ENCODE measurements around the gene RNF10. TPM values are rescaled to one million over a fixed set of nuclear protein-coding genes. Genes with fewer than 3 reads are reported as not detected.

The RNF10 gene
- total RNA-seq, 8 experiments from 2014 or later = 69.1 to 207 (median 90.5) TPM

DNA sequence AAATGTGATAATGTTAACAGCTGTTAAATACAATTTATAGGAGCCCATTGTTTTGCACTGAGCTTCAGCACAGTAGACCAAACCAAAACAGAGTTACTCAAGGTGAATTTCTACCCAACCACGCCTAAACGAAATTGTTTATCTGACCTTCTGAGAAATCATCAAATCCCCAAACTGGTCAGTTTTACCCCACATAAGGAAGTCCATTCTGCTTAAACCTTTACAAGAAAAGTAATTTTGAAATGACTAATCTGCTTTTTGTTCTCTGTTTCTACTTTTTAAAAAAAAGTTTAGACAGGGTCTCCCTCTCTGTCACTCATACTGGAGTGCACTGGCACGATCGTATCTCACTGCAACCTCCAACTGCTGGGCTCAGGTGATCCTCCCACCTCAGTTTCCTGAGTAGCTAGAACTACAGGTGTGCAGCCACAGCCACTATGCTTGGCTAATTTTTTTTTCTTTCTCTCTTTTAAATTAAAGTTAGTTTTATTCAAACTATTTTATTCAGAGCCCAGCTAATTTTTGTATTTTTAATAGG lies 1.4 kb upstream of the RNF10 start:
- peaks cover 27 to 35% of the 10 kb centered on the region in 2 donors for H3K4me1 ChIP-seq (replicated peaks in 1 of 2)
- no peak for ATAC-seq (replicated peaks in 6 of 8)
- WGBS, 10 experiments = 73 to 100% (median 82%) methylated on average over 1 to 4 of the region's 4 CpGs; no CpG with 5 or more reads in 1 of the 10 experiments
- no peak overlapping the region for H3K4me3 ChIP-seq
- H3K27ac ChIP-seq = no peak overlapping the region
- in situ Hi-C loops (cut with MboI; ENCODE audit: low pct_unique_long_range_greater_than_20kb in 2 of 9, low sequenced_read_pairs in 9 of 9, unreplicated experiment in 9 of 9) = no loop called here

DNA sequence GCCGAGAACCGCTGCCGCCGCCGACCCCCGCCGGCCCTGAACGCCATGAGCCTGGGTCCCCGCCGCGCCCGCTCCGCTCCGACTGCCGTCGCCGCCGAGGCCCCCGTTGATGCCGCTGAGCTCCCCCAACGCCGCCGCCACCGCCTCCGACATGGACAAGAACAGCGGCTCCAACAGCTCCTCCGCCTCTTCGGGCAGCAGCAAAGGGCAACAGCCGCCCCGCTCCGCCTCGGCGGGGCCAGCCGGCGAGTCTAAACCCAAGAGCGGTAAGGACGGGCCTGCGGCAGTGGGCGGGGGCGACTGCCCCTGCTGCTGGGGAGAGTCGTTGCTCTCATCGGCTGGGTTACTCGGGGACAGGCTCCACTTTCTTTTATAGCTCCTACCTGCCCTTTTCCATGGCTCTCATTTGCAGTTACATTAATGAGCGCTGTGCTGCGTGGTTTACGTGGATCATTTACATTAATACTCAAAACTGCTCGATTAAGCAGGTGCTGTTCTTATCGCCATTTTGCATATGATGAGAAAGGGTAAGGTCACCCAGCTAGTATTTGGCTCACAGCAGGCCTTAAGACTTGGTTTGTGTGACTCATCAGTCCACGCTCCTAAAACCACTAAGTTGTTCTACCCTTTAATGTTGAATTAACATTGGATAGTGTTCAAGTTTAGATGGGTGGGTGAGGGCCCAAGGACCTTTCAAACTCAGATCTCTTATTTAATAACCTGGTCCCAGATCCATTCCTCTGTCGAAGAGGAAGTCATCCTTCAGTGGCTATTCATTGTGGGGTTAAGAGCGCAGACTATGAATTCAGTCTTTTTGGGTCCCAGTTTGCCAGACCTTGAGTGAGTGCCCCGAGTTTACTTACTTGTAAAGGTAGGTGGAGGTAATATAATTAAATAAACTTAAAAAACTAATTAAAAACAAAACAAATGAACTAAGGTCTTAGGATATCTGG lies 823 bp downstream of the RNF10 start:
- Histone ChIP-seq H3K4me3 (peak overlapping the region; percentile 64 to 97 (median 85)), H3K27ac (peak overlapping the region; percentile 83), H3K4me1 (replicated peaks in 1 of 2) (peaks cover 32 to 38% of the 10 kb centered on the region in 2 donors)
- 0 to 38% (median 8%) methylated on average over 2 to 12 of the region's 52 CpGs; no CpG with 5 or more reads in 1 of the 10 experiments for WGBS, 10 experiments
- in situ Hi-C loops (cut with MboI; ENCODE audit: low pct_unique_long_range_greater_than_20kb in 2 of 9, low sequenced_read_pairs in 9 of 9, unreplicated experiment in 9 of 9) = no loop called here
- ATAC-seq (replicated peaks in 6 of 8) = peak; percentile 55 to 75 (median 61)

DNA sequence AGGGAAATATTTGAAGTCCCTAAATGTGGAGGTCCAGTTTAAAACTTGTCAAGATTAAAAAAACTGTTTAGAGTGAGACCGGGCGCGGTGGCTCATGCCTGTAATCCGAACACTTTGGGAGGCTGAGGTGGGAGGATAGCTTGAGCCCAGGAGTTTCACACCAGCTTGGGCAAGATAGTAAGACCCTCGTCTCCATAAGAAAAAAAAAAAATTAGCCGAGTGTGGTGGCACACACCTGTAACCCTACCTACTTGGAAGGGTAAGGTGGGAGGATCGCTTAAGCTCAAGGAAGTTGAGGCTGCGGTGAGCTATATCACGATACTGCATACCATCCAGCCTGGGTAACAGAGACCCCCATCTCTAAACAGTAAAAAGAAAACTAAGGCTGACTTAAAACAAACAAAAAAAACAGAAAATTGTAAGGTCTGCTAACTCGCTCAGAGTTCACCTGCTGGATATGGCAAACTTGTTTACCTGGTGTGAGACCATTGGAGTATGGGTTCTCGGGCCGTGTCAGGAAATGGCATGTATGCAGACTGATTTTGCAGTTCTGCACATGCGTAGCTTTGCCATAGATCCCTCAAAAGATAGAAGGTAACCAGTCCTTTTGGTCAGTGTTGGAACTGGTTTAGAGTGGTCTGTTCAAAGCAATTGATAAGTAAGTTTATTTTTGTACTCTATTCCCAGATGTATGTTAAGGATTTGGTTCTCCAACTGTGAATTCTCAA lies 2.1 kb downstream of the RNF10 start:
- H3K4me1 ChIP-seq (replicated peaks in 1 of 2) = peaks cover 31 to 38% of the 10 kb centered on the region in 2 donors
- 53 to 100% (median 89%) methylated on average over 1 to 11 of the region's 13 CpGs; no CpG with 5 or more reads in 1 of the 10 experiments for WGBS, 10 experiments
- in situ Hi-C loops (cut with MboI; ENCODE audit: low pct_unique_long_range_greater_than_20kb in 2 of 9, low sequenced_read_pairs in 9 of 9, unreplicated experiment in 9 of 9) = no loop called here
- ATAC-seq (replicated peaks in 6 of 8) = no peak
- H3K4me3 ChIP-seq = peak overlapping the region; percentile 64 to 97 (median 85)
- H3K27ac ChIP-seq = no peak overlapping the region

DNA sequence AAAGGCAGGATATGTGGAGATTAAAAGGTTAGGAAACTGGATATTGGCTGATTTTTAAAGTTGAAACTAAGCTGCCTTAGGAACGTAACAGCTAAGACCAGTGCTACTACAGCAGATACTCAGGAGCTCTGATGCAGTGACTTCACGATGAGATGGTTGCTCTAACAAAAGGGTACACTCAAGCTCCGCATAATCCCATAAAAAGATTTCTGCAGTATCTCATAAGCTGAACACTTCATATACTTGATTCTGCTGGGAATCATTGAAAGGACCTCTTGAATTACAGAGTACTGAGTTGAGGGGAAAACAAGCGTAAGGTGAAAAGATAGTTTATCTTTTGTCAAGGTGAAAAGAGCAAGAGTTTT lies 3.7 kb downstream of the RNF10 start:
- Histone ChIP-seq H3K27ac (no peak overlapping the region), H3K4me1 (replicated peaks in 1 of 2) (peaks cover 31 to 38% of the 10 kb centered on the region in 2 donors), H3K4me3 (peak overlapping the region in 1 of 5 donors; percentile 7)
- no peak for ATAC-seq (replicated peaks in 6 of 8)
- in situ Hi-C loops (cut with MboI; ENCODE audit: low pct_unique_long_range_greater_than_20kb in 2 of 9, low sequenced_read_pairs in 9 of 9, unreplicated experiment in 9 of 9) = no loop called here
- WGBS, 10 experiments = 20 to 92% (median 53%) methylated on average over 1 to 4 of the region's 4 CpGs

DNA sequence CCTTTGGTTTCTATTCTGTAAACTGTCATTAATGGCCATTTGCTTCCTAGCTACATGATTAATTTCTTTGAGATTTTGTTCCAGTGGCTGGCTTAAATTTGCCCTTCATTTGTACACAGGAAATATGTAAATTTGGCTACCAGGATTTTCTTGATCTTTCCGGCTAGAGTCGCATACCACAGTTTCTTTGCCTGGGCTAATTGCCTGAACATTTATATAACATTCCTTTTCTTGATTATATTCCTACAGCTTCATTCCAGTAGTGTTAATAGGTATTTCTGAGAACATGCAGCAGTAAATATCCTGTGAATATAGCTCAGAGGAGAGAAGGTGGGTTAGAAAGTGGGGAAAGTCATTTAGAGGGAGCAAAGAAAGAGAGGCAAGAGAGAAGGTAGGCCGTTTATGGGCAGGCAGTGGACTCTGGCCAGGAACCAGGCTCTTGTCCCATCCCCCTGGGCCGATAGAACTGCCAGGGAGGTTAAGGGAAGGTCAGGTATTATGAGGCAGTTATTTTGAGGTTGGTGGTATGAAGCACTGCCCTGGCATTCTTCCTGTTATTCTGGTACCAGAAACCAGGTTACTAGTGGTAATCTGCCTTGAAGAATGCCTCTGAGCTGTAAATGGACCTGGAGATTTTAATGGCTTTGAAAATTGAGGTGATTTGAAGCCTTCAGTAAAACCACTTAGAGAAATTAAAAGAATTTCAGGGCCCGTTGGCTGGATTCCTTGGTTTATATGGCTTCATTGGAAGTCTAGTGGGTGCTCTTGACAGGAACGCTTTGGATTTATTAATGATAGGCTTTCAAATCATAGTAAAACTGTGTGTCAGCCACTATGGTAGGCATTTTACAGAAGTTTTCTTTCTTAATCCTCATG lies 4.4 kb downstream of the RNF10 start:
- peaks cover 31 to 38% of the 10 kb centered on the region in 2 donors for H3K4me1 ChIP-seq (replicated peaks in 1 of 2)
- H3K27ac ChIP-seq = peak overlapping the region in 1 of 2 donors; percentile 43
- H3K4me3 ChIP-seq = peak overlapping the region in 1 of 5 donors; percentile 1
- peak in 1 of 8 experiments; percentile 2 for ATAC-seq (replicated peaks in 6 of 8)
- 13 to 77% (median 58%) methylated on average over 2 to 6 of the region's 6 CpGs for WGBS, 10 experiments
- in situ Hi-C loops (cut with MboI; ENCODE audit: low pct_unique_long_range_greater_than_20kb in 2 of 9, low sequenced_read_pairs in 9 of 9, unreplicated experiment in 9 of 9) = no loop called here

DNA sequence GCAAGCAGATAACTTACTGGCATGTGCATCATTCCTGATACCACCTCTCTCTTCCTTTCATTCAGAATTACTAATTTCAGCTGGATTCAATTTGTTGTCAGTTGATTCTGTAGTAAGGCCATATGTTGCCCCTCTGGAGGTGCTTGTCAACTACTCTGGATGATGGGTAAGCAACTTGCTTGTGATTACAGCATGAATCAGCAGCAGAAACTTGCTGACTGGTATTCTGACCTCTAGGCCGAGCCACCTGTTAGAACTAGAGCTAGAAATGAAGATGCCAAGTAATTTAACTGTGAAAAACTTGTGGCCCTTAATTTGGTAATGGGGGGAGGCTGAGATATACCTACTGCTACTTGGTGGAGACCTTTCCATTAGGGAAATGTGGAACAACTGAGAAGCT lies 5.1 kb downstream of the RNF10 start:
- in situ Hi-C loops (cut with MboI; ENCODE audit: low pct_unique_long_range_greater_than_20kb in 2 of 9, low sequenced_read_pairs in 9 of 9, unreplicated experiment in 9 of 9) = no loop called here
- Histone ChIP-seq H3K4me1 (replicated peaks in 1 of 2) (peaks cover 31 to 38% of the 10 kb centered on the region in 2 donors), H3K27ac (no peak overlapping the region), H3K4me3 (no peak overlapping the region)
- 100% methylated on average over 1 of the region's 1 CpG; no CpG with 5 or more reads in 7 of the 10 experiments for whole genome bisulfite sequencing, 10 experiments
- no peak for ATAC-seq (replicated peaks in 6 of 8)

DNA sequence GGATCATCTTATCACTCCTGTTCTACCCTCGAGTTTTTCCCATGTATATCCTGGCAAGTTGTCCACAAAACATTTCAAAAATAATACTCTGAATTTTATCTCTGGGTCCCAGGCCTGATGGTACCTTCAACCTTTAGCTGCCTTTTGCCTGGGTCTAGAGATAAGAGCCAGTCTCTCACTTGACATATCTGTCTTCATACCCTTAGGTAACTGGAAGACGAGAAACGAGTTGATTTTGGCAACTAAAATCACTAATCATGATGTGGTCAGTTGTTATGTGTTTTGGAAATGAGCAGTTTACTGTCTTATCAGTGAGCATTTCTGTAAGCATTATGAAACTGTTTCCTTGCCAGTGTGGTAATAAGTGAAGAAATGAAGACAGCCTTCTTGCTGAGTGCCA lies 6.3 kb downstream of the RNF10 start:
- in situ Hi-C loops (cut with MboI; ENCODE audit: low pct_unique_long_range_greater_than_20kb in 2 of 9, low sequenced_read_pairs in 9 of 9, unreplicated experiment in 9 of 9) = no loop called here
- H3K4me1 ChIP-seq (replicated peaks in 1 of 2) = peaks cover 31 to 36% of the 10 kb centered on the region in 2 donors
- no peak overlapping the region for H3K27ac ChIP-seq
- 13 to 97% (median 89%) methylated on average over 3 of the region's 3 CpGs; no CpG with 5 or more reads in 5 of the 10 experiments for WGBS, 10 experiments
- H3K4me3 ChIP-seq = no peak overlapping the region
- no peak for ATAC-seq (replicated peaks in 6 of 8)

DNA sequence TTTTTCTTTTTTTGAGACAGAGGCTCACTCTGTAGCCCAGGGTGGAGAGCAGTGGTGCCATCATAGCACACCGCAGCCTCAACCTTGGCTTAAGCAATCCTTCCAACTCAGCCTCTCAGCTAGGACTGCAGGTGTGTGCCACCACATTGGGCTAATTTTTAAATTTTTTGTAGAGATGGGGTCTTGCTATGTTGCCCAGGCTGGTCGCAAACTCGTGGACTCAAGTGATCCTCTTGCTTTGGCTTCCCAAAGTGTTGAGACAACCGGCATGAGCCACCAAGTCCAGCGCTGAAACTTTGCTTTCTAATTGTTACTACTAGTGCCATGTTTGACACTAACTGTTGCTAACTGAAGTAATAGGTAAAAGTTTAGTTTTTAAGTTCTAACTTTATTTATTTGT lies 8.0 kb downstream of the RNF10 start:
- in situ Hi-C loops (cut with MboI; ENCODE audit: low pct_unique_long_range_greater_than_20kb in 2 of 9, low sequenced_read_pairs in 9 of 9, unreplicated experiment in 9 of 9) = no loop called here
- no peak overlapping the region for H3K4me3 ChIP-seq
- no peak overlapping the region for H3K27ac ChIP-seq
- H3K4me1 ChIP-seq (replicated peaks in 1 of 2) = peaks cover 16 to 18% of the 10 kb centered on the region in 2 donors
- 86 to 100% (median 93%) methylated on average over 2 to 4 of the region's 5 CpGs; no CpG with 5 or more reads in 3 of the 10 experiments for WGBS, 10 experiments
- ATAC-seq (replicated peaks in 6 of 8) = no peak

DNA sequence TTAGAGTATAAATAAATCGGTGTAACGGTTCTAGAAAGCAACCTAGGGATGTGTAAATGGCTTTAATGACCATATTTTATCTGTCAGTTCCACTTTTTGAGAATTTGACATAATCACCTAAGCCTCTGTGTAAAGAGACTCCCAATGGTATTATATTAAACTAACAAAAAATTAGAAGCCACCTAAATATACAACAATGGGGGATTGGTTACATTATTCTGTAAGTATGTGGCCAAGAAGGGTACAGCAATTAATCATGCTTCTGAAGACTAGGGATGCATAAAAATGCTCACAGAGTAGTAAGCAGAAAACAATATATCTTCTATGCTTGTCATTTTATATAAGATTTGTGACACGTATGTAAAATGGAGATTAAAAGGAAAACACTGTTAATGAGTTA lies 10.5 kb downstream of the RNF10 start:
- 73 to 100% (median 96%) methylated on average over 2 to 3 of the region's 3 CpGs; no CpG with 5 or more reads in 2 of the 10 experiments for WGBS, 10 experiments
- no peak overlapping the region for H3K4me3 ChIP-seq
- in situ Hi-C loops (cut with MboI; ENCODE audit: low pct_unique_long_range_greater_than_20kb in 2 of 9, low sequenced_read_pairs in 9 of 9, unreplicated experiment in 9 of 9) = no loop called here
- ATAC-seq (replicated peaks in 6 of 8) = no peak
- no peaks in the 10 kb centered on the region for H3K4me1 ChIP-seq (replicated peaks in 1 of 2)
- H3K27ac ChIP-seq = no peak overlapping the region

DNA sequence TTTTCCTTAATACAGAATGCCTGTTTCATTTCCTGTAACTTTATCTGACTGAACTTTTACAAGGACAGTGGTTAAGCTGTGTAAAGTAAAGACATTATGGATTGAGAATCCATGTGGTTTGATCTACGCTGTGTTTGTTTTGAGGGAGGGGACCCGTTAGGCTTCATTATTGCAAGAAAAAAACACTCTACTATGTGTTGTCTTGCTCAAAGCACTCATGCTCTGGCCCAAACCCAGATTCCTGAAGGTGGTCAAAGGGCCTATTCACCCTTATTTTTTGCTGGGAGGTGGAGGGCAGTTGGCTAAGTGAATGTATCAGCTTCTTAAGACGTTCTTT lies 11.9 kb downstream of the RNF10 start:
- H3K27ac ChIP-seq = no peak overlapping the region
- whole genome bisulfite sequencing, 10 experiments = 25 to 100% (median 95%) methylated on average over 1 to 3 of the region's 3 CpGs; no CpG with 5 or more reads in 2 of the 10 experiments
- in situ Hi-C loops (cut with MboI; ENCODE audit: low pct_unique_long_range_greater_than_20kb in 2 of 9, low sequenced_read_pairs in 9 of 9, unreplicated experiment in 9 of 9) = no loop called here
- H3K4me1 ChIP-seq (replicated peaks in 1 of 2) = no peaks in the 10 kb centered on the region
- H3K4me3 ChIP-seq = no peak overlapping the region
- peak in 1 of 8 experiments; percentile 85 for ATAC-seq (replicated peaks in 6 of 8)

DNA sequence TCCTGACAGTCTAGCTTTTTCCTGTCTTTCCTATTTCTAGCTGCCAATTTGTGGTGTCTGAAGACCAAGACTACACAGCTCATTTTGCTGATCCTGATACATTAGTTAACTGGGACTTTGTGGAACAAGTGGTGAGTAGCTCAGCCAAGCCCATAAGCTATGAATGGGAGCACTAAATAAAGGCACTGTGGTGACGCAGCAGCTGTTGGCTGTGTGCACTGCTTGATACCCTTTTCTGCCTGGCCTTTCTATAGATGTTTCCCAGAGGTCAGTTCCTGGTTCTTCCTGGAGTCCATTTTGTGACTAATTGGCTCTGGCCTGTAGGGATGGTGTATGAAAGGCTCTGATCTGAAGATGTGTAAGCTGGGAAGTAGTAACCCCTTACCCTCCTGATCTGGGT lies 20.5 kb downstream of the RNF10 start:
- Histone ChIP-seq H3K4me3 (no peak overlapping the region), H3K27ac (no peak overlapping the region), H3K4me1 (replicated peaks in 1 of 2) (no peaks in the 10 kb centered on the region)
- in situ Hi-C loops (cut with MboI; ENCODE audit: low pct_unique_long_range_greater_than_20kb in 2 of 9, low sequenced_read_pairs in 9 of 9, unreplicated experiment in 9 of 9) = no loop called here
- ATAC-seq (replicated peaks in 6 of 8) = no peak
- WGBS, 10 experiments = 89 to 100% (median 100%) methylated on average over 1 of the region's 1 CpG; no CpG with 5 or more reads in 7 of the 10 experiments

DNA sequence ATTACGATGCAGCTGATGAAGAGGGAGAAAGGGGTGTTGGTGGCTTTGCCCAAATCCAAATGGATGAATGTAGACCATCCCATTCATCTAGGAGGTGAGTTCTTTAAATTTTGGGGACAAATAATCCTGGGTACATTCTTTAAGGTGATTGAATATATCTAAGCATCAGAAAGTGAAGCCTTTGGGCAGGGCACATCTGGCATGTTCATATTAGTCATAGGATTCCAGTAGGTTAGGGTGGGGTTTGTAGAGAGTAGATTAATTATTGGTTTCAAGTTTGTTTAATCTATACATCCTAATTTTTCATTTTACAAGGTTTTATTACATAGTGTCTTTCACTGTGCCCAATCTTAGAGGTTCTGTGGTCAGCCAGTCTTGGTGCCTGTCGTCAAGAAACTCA lies 23.4 kb downstream of the RNF10 start:
- WGBS, 10 experiments = 92 to 100% (median 100%) methylated on average over 1 to 2 of the region's 2 CpGs; no CpG with 5 or more reads in 1 of the 10 experiments
- in situ Hi-C loops (cut with MboI; ENCODE audit: low pct_unique_long_range_greater_than_20kb in 2 of 9, low sequenced_read_pairs in 9 of 9, unreplicated experiment in 9 of 9) = no loop called here
- H3K4me3 ChIP-seq = no peak overlapping the region
- ATAC-seq (replicated peaks in 6 of 8) = peak in 2 of 8 experiments; percentile 52 to 57
- no peak overlapping the region for H3K27ac ChIP-seq
- H3K4me1 ChIP-seq (replicated peaks in 1 of 2) = no peaks in the 10 kb centered on the region
